GM21423 (cell line): ENCODE measurements around the gene MAP3K21.

Experiments
- ATAC-seq: cut with Tn5 transposase; IDR thresholded peaks from one replicate; pipeline ENCODE4 v1.9.1; 2021; ENCODE audit warnings: mild to moderate bottlenecking, moderate library complexity; ENCODE audit not compliant: unreplicated experiment

The MAP3K21 gene

DNA sequence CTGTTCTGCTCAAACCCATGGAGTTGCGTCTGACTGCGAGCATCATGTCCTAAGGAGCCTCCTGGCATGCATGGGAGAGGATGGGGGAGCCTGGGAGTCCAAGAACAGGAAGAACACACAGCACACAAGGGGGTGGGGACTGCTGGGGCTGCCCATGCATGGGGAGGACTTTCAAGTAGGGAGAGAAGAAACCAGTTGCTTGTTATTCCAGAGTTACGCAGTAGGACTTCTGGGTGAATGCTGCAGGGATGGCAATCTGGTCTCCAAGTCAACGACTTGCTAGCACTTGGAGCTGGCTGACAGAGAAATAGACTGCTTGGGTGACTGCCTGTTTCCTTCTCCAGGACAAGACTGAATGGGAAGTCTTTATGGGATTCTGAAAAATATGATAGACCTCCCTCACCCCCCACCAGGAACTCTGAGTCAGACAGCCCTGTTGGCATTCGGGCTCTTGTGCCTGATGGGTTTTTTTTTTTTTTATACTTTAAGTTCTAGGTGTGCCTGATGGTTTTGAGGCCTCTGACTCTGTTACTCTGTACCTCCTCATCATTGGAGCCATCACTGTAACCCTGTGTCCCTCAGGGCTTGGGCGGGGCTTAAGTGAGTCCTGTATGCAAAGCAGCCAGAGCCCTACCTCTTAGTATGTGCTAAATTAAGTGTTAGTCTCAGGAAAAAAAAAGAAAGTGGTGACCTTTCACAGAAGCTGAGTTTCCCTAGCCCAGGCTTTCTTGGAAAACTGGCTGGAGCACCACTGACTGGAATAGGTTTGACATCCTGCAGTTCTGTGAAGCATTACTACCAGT is 30.3 kb downstream of the MAP3K21 start:
- no peak for ATAC-seq

DNA sequence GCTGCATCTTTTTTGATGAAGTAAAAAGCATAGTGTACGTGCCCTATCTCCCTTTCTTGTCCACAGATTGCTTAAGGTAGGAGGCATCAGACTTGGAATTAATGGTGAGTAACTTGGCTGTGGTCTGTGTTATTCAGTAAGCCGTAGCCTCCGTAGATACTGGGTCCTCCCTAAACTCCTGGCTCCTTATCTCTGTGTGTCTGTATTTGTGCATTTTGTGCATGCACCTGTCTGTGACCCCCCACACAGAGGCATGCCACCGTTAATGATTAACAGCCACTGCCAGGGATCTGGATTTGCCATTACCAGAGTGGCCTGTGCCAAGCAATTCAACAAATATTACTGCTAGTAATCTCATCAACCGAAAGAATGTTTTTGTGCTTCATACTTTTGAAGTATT is 31.9 kb downstream of the MAP3K21 start:
- ATAC-seq, result no peak

DNA sequence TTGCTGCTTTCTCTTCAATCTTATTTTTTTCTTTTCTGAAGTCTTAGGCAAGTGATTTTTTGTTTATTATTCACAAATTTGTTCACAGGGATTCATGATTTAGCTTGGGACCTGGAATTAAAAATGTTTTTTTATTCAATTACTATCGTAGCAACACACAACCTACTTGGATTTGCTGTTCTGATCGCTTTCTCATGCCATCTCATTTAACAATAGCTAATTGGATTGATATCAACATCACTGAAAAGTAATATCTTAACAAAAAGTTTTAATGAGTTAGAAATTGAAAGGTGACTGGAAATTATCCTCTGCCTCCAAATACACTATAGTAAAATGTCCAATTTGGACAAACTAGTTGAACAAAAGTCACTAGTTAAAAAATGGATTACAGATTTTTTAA is 32.4 kb downstream of the MAP3K21 start:
- ATAC-seq, result no peak

DNA sequence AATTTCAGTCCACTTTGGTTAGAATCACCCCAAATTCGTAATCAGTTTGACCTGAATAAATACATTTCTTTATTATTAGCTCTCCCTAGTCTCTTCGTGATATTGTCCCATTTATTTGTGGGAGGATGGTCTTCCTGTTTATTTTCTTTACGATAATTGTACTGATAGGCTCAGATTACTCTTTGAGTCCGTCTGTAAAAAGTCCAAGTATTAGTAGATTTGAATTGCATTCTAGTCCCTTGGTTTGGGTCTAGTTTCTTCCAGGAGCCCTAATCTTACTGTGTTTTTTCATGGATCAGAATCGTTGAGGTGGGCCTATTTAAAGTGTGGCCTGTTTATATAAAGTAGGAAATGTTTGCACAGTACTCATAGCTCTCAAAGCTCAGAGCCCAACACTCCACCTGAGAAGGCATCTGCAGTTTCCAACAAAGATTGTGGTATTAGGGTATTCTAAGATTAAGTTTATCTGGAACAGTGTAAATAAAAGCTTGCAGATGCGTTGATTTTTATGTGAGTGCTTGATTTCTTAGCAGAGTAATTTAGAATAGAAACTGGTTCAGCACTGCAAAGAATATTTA is 33.1 kb downstream of the MAP3K21 start:
- ATAC-seq, result no peak

DNA sequence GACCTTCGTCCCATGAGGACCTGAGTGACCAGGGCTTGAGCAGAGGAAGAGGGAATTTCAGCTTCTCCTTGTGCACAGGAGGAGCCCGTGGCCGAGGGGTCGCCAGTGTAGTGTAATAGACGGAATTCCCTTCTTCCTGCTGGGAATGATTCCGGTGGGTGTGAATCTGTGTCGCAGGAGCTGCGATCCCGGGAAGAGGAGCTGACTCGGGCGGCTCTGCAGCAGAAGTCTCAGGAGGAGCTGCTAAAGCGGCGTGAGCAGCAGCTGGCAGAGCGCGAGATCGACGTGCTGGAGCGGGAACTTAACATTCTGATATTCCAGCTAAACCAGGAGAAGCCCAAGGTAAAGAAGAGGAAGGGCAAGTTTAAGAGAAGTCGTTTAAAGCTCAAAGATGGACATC is 34.4 kb downstream of the MAP3K21 start:
- no peak for ATAC-seq

DNA sequence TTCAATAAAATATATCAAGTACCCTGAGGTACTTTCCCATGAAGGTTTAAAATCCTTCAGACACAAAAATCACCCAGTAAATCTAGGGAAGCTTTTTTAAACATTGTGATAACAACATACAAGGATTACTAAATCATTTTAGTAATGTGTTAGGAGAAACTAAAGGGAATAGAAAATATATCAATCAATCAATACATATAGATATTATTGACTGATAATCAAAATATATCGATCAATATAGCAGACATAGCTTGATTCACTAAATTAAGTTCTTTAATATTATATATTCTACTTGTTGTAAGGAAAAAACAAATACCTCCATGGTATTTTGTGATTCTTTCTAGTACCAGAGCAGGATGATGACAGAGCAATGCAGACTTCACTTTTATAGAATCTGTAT is 35.2 kb downstream of the MAP3K21 start:
- no peak for ATAC-seq

DNA sequence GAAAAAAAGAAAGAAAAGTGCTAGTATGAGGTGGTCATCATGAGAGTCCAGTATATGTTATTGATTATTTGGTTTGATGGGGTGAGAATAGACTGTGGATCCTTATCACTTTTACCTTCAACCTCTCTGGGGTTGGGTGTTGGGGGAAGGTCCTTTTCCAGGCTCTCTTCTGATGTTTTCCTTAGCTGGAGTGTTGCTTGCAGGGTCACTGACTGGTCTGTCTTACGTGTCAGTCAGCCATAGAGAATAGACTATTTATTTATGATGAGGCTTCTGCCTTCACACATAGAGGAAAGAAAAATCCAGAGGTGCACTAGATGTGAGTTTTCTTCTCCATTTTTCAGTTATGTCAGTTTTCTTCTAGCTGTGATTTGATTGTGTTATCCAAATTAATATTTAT is 36.5 kb downstream of the MAP3K21 start:
- ATAC-seq, result no peak

DNA sequence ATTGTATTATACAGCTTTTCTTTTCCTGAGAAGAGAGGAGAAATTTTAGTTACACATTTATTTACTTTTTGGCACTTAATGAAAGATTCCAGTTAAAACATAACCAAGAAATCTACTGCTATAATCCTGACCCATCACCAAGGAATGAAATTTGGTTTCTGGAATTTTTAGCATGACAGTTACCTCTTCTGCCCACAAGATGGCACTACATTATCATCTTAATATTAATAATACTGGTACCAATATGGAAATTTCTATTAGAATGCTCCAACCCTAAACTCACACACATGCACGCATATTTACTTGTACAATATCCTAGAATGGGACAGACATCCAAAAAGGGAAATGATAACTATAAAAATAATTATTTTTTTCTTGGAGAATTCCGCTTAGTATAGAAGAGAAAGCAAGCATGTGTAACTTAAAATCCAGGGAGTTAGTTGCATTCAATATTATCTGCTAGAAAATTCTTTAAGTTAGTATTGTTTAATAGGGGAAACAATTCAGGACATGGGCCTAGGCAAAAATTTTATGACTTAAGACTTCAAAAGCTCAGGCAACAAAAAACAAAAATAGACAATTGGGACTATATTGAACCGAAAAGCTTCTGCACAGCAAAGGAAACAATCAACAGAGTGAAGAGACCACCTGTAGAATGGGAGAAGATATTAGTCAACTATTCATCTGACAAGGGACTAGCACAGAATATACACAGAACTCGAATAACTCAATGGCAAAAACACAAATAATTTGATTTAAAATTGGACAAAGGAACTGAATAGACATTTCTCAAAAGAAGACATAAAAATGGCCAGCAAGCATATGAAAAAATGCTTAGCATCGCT is 37.4 kb downstream of the MAP3K21 start:
- ATAC-seq, result no peak

DNA sequence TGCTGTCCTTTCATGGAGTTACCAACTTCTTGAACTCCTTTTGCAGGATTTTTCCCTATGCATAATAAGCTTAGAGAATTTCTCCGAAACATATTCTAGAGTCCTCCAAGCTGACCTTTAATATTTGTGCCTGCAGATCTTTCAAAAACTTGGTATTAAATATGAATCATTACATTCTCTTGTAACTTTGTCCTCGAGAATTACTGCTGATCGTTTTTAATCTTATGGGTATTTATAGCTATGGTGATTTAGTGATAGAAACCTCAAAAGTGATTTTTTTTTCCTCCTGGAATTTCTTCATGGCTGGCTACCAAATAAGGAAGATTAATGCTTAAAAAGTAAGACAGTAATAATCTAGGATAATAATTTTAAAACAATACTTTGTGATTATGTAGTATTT is 39.1 kb downstream of the MAP3K21 start:
- ATAC-seq, result no peak

DNA sequence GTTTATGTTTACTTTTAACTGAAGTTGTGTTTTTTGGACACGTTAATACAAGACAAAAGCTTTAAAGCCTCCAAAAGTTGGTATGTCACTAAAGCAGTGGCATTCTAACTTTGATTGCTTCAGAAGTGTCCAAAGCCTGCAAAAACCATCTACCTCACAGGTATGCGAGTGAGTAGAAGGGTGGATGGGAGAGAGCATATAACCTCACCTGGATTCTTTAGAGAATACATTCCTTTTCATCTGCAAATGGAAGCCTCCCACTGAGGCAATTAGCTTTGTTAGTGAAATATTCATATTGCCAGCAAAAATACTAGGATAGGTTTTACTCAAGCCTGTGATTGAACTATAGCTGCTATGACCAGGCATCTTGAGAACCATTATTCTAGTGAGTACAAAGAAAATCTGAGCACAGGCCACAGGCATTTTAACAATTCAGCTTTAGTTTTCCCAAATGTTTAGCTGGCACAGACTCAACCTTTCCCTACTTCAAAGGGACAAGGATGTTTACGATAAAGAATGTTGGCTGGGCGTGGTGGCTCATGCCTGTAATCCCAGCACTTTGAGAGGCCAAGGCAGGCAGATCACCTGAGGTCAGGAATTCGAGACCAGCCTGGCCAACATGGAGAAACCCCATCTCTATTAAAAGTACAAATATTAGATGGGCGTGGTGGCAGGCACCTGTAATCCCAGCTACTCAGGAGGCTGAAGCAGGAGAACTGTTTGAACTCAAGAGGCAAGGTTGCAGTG is 39.7 kb downstream of the MAP3K21 start:
- ATAC-seq, result no peak

DNA sequence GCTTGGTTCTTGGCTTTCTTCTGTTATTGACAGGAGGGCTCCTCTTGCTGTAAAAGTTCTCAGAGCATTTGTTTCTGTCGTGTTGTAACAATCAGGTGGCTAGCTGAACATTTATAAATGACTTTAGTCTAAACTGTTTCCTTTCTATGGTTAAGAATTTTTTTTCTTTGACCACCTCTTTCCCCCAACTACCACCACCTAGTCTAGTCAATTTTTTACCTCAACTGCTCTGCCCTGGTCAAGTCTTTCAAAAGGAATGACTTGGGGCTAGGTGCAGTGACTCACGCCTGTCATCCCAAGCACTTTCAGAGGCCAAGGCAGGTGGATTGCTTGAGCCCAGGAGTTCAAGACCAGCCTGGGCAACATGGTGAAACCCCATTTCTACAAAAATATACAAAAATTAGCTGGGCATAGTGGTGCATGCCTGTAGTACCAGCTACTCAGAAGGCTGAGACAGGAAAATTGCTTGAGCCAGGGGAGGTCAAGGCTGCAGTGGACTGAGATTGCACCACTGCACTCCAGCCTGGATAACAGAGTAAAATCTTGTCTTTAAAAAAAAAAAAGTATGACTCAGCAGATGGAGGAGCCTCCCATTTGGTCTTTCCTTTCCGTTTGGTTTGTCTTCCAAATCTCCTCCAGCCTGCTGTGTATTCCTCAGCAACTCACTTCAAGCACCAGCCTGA is 40.7 kb downstream of the MAP3K21 start:
- no peak for ATAC-seq

DNA sequence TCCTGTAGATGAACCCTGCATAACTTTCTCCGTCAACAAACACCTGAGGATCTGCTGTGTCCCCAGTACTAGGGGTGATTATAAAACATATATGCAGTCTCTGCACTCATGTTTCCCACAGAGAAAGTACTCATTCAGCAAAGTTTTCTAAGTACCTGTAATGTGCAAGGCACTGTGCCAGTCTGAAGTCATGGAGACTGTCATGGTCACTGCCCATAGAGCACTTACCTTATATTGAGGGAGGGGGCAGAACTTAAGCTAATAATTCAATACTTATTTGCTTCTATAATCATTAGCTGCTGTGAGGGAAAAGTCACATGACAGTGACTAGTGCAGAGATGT is 41.2 kb downstream of the MAP3K21 start:
- no peak for ATAC-seq

DNA sequence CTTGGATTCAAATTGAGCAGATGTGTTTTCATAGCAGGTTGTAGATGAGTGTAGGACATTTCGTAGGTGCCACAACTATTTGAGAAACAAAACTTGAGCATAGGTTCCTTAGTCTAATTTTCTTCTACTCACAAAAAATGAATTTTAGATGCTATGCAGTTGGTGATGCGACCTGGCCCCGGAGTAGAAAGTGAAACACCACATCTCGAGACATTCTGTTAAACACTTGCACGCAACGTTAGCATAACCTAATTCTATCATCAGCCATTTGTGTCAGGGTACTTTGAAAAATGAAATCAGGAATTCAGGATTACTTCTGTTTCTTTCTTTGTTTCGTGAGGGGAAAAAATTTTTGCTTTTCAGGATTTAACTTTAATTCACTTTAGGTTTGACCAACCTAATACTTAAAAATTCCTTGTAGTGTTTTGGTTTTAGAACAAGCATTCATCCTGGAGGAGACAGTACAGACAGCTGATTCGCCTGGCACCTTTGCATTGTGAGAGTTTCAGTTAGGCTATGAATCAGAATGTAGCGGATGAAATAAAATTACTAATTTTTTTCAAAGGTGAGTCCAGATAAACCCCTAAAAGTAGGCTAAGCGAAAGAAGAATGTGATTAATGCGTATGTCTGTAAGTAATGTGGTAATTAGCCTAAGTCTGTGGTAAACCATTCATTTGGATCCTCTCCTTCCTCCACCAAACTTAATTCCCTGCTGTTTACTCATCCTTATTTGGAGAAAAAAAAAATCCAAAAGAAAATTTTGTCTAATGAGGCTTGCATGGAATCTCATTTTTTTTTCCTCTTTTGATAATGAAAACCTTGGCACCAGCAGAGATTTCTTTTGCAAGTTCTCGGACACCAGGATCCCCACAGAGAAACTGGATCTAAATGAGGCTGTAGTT is 44.9 kb downstream of the MAP3K21 start:
- ATAC-seq, result no peak

DNA sequence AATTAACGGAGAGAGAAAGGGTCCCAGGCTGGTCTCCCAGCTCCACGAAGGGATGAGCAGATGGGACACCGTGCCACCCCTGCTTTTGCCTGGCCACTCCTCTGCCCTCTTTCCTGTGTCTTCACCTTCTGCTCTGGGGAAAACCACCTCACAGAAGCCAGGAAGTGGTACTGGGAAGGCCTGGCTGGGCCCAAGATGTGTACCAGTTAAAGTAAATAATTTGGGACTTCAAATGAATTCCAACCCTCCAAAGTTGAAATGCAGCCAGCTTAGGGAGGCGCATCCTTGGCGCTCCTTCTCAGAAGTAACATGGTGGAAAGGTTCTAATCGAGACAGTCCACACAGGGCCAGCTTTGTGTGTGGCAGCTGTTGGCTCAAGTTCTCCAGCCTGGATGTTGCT is 45.7 kb downstream of the MAP3K21 start:
- no peak for ATAC-seq

DNA sequence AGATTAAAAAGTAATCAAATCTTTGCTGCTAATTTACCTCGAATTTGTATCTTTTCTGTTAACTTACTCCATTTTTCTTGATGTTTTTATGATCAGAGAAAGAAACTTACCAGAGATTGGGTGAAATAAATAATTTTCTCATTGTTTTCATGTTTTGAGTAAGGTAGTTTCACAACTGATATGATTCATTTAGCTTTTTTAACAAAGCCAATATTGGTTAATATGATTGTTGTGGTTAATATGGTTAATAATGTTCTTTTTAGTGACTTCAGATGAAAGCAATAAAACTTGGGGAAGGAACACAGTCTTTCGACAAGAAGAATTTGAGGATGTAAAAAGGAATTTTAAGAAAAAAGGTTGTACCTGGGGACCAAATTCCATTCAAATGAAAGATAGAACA is 48.1 kb downstream of the MAP3K21 start:
- no peak for ATAC-seq

DNA sequence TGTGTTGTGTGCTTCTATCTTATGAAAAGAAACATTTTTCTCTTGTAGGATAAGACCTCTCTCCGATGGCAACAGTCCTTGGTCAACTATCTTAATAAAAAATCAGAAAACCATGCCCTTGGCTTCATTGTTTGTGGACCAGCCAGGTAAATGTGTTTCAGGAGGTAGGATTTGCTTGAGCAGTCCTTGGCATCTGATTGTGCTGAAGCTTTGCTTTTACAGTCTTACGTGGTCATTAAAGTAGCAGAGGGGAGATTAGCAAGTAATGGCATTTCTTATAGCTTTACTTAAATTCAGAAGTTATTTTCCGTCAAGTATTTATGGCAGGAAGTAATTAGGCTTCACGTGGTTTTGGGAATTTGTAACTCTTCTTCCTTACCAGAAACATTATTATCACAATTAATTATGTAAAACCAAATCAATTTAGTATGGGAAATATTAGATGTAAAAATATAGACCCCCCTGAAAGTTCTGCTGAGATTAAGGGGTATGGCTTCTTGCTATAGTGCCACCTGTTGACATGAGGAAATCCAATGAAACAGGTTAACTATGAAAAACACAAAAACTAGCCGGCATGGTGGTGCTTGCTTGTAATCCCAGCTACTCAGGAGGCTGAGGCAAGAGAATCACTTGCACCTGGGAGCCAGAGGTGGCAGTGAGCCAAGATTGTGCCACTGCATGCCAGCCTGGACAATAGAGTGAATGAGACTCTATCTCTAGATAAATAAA is 49.0 kb downstream of the MAP3K21 start:
- no peak for ATAC-seq

DNA sequence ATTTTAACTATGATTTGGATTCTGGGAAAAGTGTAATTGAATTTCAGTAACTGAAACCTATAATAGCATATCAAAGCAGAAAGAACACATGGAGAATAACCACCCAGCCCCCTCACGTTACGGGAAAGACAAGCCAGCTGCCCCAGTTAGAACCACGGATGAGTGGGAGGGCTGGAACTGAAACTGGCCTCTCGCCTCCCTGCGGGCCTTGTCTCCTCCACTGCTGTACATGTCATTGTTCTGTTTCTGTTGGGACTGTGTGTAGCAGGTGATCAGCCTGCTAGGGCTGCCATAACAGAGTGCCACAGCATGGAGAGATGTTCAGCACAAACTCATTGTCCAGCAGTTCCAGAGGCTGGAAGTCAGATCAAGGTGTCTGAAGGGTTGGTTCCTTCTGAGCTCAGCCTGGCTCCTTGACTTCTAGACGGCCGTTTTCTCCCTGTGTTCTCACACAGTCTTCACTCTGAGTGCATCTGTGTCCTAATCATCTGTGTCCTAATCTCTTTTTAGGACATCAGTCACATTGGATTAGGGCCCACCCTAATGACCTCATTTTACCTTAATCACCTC is 52.4 kb downstream of the MAP3K21 start:
- no peak for ATAC-seq

DNA sequence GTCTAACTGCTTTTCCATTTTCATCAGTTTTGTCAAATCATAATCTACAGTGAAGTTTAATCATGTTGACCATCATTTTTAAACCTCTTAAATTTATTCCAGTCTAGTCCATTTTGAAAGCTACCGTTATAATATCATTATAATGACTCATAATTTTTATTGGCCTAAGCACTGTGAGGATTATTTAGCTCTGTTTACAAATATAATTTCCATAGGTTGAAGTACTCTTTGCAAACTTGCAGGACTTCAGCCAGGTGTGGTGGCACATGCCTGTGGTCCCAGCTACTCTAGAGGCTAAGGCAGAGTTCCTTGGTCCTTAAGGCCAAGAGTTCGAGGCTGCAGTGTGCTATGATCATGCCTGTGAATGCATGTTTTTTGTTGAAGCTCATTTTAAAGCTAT is 54.3 kb downstream of the MAP3K21 start:
- no peak for ATAC-seq

DNA sequence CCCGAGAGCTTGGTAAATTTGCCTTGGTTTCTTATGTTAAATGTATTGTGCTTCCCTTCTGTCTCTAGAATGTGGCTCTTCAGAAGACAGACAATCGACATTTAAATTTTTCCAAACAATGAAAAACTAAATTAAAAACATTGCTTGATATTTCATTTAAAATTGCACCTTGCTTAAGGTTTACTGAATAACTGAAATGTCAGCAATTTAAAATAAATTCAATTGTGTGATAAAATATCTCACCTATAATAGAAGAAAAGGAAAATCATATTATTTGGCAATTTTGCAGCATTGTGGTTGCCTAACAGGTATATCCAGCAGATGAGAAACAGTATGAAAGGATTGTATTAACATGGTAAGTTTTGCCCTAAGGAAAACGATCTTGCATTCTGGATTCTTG is 56.5 kb downstream of the MAP3K21 start:
- no peak for ATAC-seq
